ENCODE measurements around the gene CASTOR1.
A peak's percentile ranks its signal among the peaks of the same experiment; 100 is the strongest.

The CASTOR1 gene

GRCh38 chr22:30265131-30265720 is 24.1 kb downstream of the CASTOR1 start:
- no peak overlapping the region for H3K9ac ChIP-seq (ENCODE audit: low read depth, low read length)
- H3K36me3 ChIP-seq (ENCODE audit: control insufficient read depth, insufficient read depth, low read length), result no peaks in the 10 kb centered on the region
- no peaks in the 10 kb centered on the region for H3K9me3 ChIP-seq (ENCODE audit: control insufficient read depth, insufficient read depth, low read length)
- no peaks in the 10 kb centered on the region for H3K4me1 ChIP-seq (ENCODE audit: control insufficient read depth, insufficient read depth, low read length)
- H3K4me3 ChIP-seq (ENCODE audit: low read depth, low read length), result no peak overlapping the region
- peaks cover 2% of the 10 kb centered on the region for H3K27me3 ChIP-seq (ENCODE audit: control insufficient read depth, insufficient read depth, low read length)

GRCh38 chr22:30263883-30264282 is 25.4 kb downstream of the CASTOR1 start:
- Histone ChIP-seq H3K4me1 (ENCODE audit: control insufficient read depth, insufficient read depth, low read length) (no peaks in the 10 kb centered on the region), H3K9me3 (ENCODE audit: control insufficient read depth, insufficient read depth, low read length) (no peaks in the 10 kb centered on the region), H3K4me3 (ENCODE audit: low read depth, low read length) (no peak overlapping the region), H3K36me3 (ENCODE audit: control insufficient read depth, insufficient read depth, low read length) (no peaks in the 10 kb centered on the region), H3K9ac (ENCODE audit: low read depth, low read length) (no peak overlapping the region), H3K27me3 (ENCODE audit: control insufficient read depth, insufficient read depth, low read length) (peaks cover 2% of the 10 kb centered on the region)

- peak overlapping the region; percentile 47 for H3K9ac ChIP-seq (ENCODE audit: low read depth, low read length)
- H3K4me1 ChIP-seq (ENCODE audit: control insufficient read depth, insufficient read depth, low read length), result peaks cover under 1% of the 10 kb centered on the region
- no peak overlapping the region for H3K4me3 ChIP-seq (ENCODE audit: low read depth, low read length)
Measured at GRCh38 chr22:30262917-30263741, 26.2 kb downstream of the CASTOR1 start.

GRCh38 chr22:30262112-30262511 is 27.2 kb downstream of the CASTOR1 start:
- no peak overlapping the region for H3K4me3 ChIP-seq (ENCODE audit: low read depth, low read length)
- H3K4me1 ChIP-seq (ENCODE audit: control insufficient read depth, insufficient read depth, low read length), result peaks cover 3% of the 10 kb centered on the region

More at GRCh38 chr22:30262917-30263741, 26.2 kb downstream of the CASTOR1 start:
- H3K27me3 ChIP-seq (ENCODE audit: control insufficient read depth, insufficient read depth, low read length), result peaks cover 2% of the 10 kb centered on the region
- no peaks in the 10 kb centered on the region for H3K36me3 ChIP-seq (ENCODE audit: control insufficient read depth, insufficient read depth, low read length)
- no peaks in the 10 kb centered on the region for H3K9me3 ChIP-seq (ENCODE audit: control insufficient read depth, insufficient read depth, low read length)

GRCh38 chr22:30261134-30261533 is 28.2 kb downstream of the CASTOR1 start:
- Histone ChIP-seq H3K36me3 (ENCODE audit: control insufficient read depth, insufficient read depth, low read length) (no peaks in the 10 kb centered on the region), H3K27me3 (ENCODE audit: control insufficient read depth, insufficient read depth, low read length) (peaks cover 2% of the 10 kb centered on the region), H3K4me3 (ENCODE audit: low read depth, low read length) (no peak overlapping the region), H3K4me1 (ENCODE audit: control insufficient read depth, insufficient read depth, low read length) (peaks cover 3% of the 10 kb centered on the region), H3K9ac (ENCODE audit: low read depth, low read length) (no peak overlapping the region), H3K9me3 (ENCODE audit: control insufficient read depth, insufficient read depth, low read length) (no peaks in the 10 kb centered on the region)

More at GRCh38 chr22:30262112-30262511, 27.2 kb downstream of the CASTOR1 start:
- H3K9me3 ChIP-seq (ENCODE audit: control insufficient read depth, insufficient read depth, low read length), result no peaks in the 10 kb centered on the region
- H3K27me3 ChIP-seq (ENCODE audit: control insufficient read depth, insufficient read depth, low read length), result peaks cover 2% of the 10 kb centered on the region
- H3K36me3 ChIP-seq (ENCODE audit: control insufficient read depth, insufficient read depth, low read length), result no peaks in the 10 kb centered on the region
- H3K9ac ChIP-seq (ENCODE audit: low read depth, low read length), result no peak overlapping the region

- H3K9me3 ChIP-seq (ENCODE audit: control insufficient read depth, insufficient read depth, low read length), result no peaks in the 10 kb centered on the region
- no peak overlapping the region for H3K4me3 ChIP-seq (ENCODE audit: low read depth, low read length)
- peaks cover 2% of the 10 kb centered on the region for H3K27me3 ChIP-seq (ENCODE audit: control insufficient read depth, insufficient read depth, low read length)
- H3K4me1 ChIP-seq (ENCODE audit: control insufficient read depth, insufficient read depth, low read length), result peaks cover 3% of the 10 kb centered on the region
- no peaks in the 10 kb centered on the region for H3K36me3 ChIP-seq (ENCODE audit: control insufficient read depth, insufficient read depth, low read length)
- H3K9ac ChIP-seq (ENCODE audit: low read depth, low read length), result no peak overlapping the region
Measured at GRCh38 chr22:30260682-30261081, 28.6 kb downstream of the CASTOR1 start.

- Histone ChIP-seq H3K9ac (ENCODE audit: low read depth, low read length) (no peak overlapping the region), H3K4me3 (ENCODE audit: low read depth, low read length) (no peak overlapping the region), H3K9me3 (ENCODE audit: control insufficient read depth, insufficient read depth, low read length) (no peaks in the 10 kb centered on the region), H3K4me1 (ENCODE audit: control insufficient read depth, insufficient read depth, low read length) (peaks cover 3% of the 10 kb centered on the region), H3K36me3 (ENCODE audit: control insufficient read depth, insufficient read depth, low read length) (no peaks in the 10 kb centered on the region), H3K27me3 (ENCODE audit: control insufficient read depth, insufficient read depth, low read length) (peaks cover 2% of the 10 kb centered on the region)
Measured at GRCh38 chr22:30260276-30260675, 29.0 kb downstream of the CASTOR1 start.

- Histone ChIP-seq H3K36me3 (ENCODE audit: control insufficient read depth, insufficient read depth, low read length) (no peaks in the 10 kb centered on the region), H3K4me3 (ENCODE audit: low read depth, low read length) (no peak overlapping the region), H3K9me3 (ENCODE audit: control insufficient read depth, insufficient read depth, low read length) (no peaks in the 10 kb centered on the region), H3K27me3 (ENCODE audit: control insufficient read depth, insufficient read depth, low read length) (no peaks in the 10 kb centered on the region), H3K9ac (ENCODE audit: low read depth, low read length) (no peak overlapping the region), H3K4me1 (ENCODE audit: control insufficient read depth, insufficient read depth, low read length) (peaks cover 10% of the 10 kb centered on the region)
Measured at GRCh38 chr22:30254314-30254713, 35.0 kb downstream of the CASTOR1 start.

- Histone ChIP-seq H3K36me3 (ENCODE audit: control insufficient read depth, insufficient read depth, low read length) (no peaks in the 10 kb centered on the region), H3K4me3 (ENCODE audit: low read depth, low read length) (no peak overlapping the region), H3K4me1 (ENCODE audit: control insufficient read depth, insufficient read depth, low read length) (peaks cover 10% of the 10 kb centered on the region), H3K9ac (ENCODE audit: low read depth, low read length) (no peak overlapping the region), H3K9me3 (ENCODE audit: control insufficient read depth, insufficient read depth, low read length) (no peaks in the 10 kb centered on the region), H3K27me3 (ENCODE audit: control insufficient read depth, insufficient read depth, low read length) (no peaks in the 10 kb centered on the region)
Measured at GRCh38 chr22:30253205-30253852, 36.0 kb downstream of the CASTOR1 start.

GRCh38 chr22:30252411-30253204 is 36.7 kb downstream of the CASTOR1 start:
- Histone ChIP-seq H3K4me1 (ENCODE audit: control insufficient read depth, insufficient read depth, low read length) (peaks cover 8% of the 10 kb centered on the region), H3K4me3 (ENCODE audit: low read depth, low read length) (no peak overlapping the region), H3K9me3 (ENCODE audit: control insufficient read depth, insufficient read depth, low read length) (no peaks in the 10 kb centered on the region), H3K9ac (ENCODE audit: low read depth, low read length) (no peak overlapping the region), H3K36me3 (ENCODE audit: control insufficient read depth, insufficient read depth, low read length) (no peaks in the 10 kb centered on the region), H3K27me3 (ENCODE audit: control insufficient read depth, insufficient read depth, low read length) (no peaks in the 10 kb centered on the region)

GRCh38 chr22:30251711-30252110 is 37.6 kb downstream of the CASTOR1 start:
- Histone ChIP-seq H3K36me3 (ENCODE audit: control insufficient read depth, insufficient read depth, low read length) (no peaks in the 10 kb centered on the region), H3K9me3 (ENCODE audit: control insufficient read depth, insufficient read depth, low read length) (no peaks in the 10 kb centered on the region), H3K4me3 (ENCODE audit: low read depth, low read length) (no peak overlapping the region), H3K9ac (ENCODE audit: low read depth, low read length) (no peak overlapping the region), H3K4me1 (ENCODE audit: control insufficient read depth, insufficient read depth, low read length) (peaks cover 8% of the 10 kb centered on the region), H3K27me3 (ENCODE audit: control insufficient read depth, insufficient read depth, low read length) (no peaks in the 10 kb centered on the region)
